DMS114 treated with DMSO at 0.1 percent for 48 hours (cell line): ENCODE measurements around the gene RNF123.
A peak's percentile ranks its signal among the peaks of the same experiment; 100 is the strongest.

Source experiments
- DNase-seq: peaks from one replicate; lab custom pipeline; 2025; ENCODE audit not compliant: unreplicated experiment; lab: John Stamatoyannopoulos, UW

RNF123 gene

DNA sequence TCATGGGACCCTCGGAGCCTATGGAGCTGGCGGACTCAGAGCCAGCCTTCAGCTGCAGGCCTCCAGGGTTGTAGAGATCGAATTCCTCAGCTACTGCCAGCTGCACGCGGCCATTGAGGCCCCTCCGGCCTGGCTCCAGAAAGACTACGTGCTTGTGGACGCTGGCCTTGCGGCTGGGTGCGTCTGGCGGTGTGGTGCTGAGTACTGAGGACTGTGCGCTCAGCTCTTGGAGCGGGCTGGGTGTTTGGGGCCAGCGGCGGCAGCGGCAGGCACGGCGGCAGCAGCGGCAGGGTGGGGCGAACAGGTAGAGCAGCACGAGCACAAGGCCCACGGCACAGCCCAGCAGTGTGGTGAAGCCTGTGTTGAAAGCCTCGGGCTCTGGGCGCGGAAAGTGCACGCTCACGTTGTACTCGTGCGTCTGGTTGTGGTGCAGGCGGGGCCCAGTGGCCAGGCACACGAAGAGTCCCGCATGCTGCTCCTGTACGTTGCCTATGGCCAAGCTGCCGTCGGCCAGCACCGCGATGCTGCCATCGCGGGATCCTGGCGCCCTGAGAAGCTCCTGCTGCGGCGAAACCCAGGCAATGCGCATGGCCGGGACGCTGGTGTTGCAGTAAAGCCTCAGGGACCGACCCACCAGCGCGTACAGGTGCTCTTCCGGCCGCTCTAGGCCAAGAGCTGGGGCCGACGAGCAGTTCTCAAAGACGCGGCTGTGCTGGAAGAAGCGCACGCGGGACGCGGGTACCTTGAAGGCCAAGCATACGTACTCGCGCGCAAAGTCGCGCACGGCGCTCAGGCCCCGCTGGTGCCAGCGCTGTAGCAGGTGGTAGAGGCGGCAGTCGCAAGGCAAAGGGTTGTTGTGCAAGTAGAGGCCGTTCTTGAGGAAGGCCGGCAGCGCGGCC is 28.9 kb downstream of the RNF123 start:
- no peak for DNase-seq

DNA sequence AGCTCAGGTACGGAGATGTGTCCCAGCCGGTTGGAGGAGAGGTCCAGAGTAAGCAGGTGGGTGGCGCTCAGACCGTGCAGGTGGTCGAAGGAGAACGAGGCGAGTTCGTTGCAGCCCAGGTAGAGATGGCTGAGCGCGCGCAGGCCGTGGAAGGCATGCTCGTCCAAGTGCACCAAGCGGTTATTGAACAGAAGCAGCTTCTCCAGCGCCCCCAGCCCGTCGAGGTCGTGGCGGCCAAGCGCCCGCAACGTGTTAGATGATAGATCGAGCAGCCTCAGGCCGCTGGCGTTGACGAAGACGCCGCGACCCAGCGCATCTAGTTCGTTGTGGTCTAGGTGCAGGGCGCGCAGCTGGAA is 29.5 kb downstream of the RNF123 start:
- no peak for DNase-seq

DNA sequence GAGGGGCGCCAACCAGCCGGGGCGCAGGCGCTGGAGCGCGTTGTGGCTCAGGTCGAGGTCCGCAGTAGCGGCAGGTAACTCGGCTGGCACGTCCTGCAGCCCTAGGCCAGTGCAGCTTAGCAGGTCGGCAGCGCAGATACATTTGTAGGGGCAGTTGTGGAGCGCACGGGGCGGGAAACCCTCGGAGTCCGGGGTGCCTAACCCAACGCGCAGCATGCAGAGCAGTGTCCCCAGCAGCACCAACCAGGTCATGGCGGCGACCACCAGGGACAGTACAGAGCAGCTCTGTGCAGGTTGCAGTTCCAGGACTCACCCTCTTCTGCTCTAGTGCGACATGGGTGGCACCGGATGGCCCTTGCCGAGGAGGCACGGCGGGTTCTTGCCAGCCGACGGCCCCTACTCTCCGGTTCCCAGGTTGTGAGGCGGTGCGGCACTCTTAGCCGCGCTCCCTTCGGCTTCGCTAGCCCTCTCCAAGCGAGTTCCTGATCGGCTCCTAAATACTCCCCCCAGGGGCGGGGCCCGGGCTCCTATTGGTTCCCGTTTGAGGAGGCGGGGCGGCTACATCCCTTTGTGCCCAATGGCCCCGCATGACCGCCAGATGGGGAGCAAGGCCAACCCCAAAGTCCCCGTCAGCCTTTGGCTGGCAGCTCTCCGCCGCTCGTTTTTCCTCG is 30.0 kb downstream of the RNF123 start, which contains the start of gene AMIGO3:
Gene AMIGO3, minus strand, starts transcription at position 471 of the 671 bp plus-strand sequence. Its CDS starts 219 bp downstream, at position 252.
- DNase-seq, result no peak

DNA sequence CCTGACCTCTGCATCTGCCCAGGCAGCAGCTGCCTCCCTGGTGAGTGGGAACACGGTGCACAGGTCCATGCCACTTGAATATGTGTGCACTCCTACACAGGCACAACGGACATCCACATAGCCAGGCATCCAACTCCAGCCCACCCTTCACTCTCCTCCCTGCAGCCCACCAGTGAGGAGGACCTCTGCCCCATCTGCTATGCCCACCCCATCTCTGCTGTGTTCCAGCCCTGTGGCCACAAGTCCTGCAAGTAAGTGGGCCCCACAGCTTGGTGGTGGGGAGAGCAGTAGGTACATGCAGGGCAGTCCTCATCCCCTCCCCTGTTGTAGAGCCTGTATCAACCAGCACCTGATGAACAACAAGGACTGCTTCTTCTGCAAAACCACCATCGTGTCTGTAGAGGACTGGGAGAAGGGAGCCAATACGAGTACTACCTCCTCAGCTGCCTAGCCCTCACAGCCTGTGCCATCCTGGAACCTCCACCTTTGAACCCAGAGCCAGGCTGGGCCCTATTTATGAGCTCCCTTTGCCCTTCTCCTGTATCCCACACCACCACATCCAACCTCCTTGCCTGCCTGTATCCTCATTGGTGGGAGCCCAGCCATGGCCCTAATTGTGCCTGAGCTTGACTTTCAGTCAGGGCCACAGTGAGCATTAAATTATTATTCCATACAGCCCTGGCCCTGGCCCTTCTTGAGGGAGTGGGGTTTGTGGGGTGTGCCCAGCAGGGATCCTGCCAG is 31.7 kb downstream of the RNF123 start:
- no peak for DNase-seq

GRCh38 chr3:49721596-49721895 is 32.2 kb downstream of the RNF123 start:
- DNase-seq, result no peak

DNA sequence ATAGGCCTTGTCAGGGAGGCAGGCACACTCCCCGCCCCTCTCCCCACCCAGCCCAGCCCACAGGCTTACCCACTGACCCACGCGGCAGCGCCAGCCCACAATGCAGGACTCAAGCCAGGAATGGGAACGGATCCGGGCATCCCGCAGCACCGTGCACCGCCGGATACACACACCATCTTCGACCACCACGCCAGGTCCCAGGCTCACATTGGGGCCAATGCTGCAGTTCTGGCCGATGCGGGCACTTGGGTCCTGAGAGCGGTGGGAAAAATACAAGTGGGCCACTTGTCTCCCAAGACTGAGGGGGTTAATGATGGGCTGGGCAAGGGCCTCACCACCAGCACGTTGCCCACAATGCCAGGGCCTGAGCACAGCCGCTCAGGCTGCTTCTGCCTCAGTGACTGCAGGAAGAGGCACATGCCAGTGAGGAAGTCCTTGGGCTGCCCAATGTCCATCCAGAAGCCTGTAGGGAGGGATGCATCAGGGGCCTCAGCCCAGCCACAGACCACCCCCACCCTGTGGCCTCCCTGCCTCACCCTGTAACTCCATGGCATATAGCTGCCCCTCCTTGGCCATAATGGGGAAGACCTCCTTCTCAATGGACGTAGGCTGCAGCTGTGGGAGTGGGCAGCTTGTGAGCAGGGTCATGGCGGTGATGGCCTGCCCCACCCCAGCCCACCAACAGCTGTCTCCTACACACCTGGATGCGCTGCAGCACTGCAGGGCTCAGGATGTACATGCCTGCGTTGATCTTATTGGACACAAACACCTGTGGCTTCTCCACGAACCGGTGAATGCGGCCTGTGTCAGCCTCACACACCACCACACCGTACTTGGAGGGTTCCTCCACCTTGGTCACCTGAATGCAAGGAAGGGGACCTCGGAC is 32.8 kb downstream of the RNF123 start:
- no peak for DNase-seq

DNA sequence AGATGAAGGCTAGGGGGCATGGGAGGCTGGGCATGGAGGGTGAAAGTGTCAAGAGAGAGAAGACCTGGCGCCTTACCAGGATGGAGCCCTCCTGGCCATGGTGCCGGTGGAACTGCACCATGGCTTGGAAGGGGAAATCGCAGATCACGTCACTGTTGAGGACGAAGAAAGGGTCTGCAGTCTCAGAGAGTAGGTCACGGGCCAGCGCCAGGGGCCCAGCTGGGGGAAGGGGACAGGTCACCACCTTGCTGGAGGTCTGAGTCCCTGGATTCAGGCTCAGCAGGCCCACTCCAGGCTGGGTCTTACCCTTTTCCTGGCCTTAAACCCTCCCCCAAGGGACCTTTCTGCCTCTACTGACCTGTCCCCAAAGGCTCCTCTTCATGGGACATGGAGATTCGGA is 33.5 kb downstream of the RNF123 start:
- no peak for DNase-seq

- peak; percentile 5 for DNase-seq
Measured at GRCh38 chr3:49723296-49723627, 33.9 kb downstream of the RNF123 start.

DNA sequence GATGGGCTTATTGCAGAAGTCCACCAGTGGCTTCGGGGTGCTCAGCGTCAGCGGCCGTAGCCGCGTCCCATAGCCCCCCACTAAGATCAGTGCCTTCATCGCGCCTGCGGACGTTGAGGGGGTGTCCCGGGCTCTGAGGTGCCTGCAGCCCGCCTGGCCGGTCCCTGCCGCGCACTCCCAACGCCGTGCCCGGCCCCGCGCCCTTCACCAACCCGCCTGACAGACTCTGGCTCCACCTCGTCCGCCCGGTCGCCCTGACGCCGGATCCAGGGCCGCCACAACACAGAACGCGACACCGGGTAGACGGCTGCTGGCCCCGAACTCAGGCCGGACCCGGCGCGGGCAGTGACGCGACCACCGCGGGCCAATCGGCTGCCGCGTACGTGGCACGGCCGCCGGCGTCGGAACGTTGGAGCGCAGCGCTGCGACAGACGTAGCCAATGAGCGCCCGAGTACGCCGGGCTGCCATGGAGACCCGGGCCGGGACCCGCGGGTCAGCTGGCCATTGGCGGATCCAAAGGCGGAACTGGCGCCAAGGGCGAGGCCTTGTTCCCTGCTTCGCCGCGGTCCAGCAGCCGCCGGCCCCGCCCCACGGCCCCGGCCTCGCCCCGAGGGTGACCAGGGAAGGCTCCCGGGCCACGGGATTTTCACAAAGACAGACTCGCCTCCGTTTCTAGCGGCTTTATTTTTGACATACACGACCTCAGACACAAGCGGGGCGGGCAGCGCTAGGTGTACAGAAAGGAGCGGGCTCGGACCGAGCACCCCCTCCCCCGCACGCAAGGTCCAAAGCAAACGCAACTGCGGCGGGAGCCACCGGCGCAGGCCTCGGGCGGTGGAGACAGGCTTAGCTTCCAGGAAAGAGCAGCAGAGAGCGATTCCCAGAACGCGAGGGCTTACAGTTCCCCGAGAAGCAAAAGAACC is 34.5 kb downstream of the RNF123 start, which contains the start of gene GMPPB:
Gene GMPPB, minus strand, starts transcription at position 324 of the 924 bp plus-strand sequence. Its CDS starts 225 bp downstream, at position 99.
- DNase-seq, result peak; percentile 88

- DNase-seq, result no peak
Measured at GRCh38 chr3:49724586-49724985, 35.2 kb downstream of the RNF123 start.

GRCh38 chr3:49725906-49726681 is 36.7 kb downstream of the RNF123 start:
- DNase-seq, result no peak

DNA sequence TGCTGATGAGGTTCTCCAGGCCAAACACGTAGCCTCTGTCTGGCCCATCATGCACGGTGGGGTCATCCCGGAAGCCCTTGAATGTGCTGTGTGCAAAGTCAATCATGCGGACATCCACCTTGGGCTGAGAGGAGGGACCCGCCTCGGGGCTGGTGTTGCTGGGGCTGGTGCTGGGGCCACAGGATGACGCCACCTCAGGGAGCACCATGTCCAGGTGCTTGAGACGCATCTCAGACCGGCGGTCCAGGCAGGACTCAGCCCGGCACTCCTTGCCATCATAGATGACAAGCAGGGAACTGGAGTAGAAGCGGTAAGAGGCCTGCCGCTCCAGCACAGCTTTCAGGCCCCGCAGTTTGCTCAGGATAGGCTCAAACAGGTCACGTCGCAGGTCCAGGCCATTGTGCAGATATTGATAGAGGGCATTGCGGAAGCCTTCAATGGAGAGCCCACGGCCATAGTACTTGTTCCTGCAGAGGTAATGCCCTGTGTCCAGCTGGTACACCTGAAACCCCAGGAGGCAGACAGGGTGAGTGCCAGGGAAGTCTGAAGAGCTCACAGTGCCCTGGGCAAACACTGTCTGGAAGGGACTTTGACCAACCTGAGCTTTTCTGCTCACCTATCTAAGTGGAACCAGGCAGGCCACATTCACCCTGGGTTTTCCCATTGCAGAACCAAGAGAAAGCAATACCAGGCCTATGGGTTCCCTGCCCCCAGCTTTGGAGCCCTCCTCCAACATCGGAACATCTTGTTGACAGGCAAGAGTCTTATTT is 38.0 kb downstream of the RNF123 start:
- DNase-seq, result no peak

GRCh38 chr3:49727924-49728361 is 38.6 kb downstream of the RNF123 start:
- DNase-seq, result no peak

DNA sequence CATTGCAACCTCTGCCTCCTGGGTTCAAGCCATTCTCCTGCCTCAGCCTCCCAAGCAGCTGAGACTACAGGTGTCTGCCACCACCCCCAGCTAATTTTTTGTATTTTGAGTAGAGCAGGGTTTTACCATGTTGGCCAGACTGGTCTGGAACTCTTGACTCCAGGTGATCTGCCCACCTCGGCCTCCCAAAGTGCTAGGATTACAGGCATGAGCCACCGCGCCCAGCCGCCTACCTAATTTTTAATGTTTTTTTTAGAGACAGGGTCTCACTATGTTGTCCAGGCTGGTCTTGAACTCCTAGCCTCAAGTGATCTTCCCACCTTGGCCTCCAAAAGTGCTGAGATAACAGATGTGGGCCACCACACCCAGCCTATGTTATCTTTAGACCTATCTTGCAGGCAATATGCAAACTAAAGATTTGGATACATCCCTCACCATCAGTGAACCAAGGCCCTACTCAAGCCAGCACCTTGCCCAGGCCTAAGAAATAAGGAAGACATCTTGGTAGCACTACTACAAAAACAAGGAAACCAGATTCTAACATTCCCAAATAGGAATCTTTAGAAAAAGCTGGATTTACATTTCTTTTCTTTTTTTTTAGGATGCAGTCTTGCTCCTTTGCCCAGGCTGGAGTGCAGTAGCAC is 40.7 kb downstream of the RNF123 start:
- no peak for DNase-seq

- no peak for DNase-seq
Measured at GRCh38 chr3:49732597-49732996, 43.2 kb downstream of the RNF123 start.

DNA sequence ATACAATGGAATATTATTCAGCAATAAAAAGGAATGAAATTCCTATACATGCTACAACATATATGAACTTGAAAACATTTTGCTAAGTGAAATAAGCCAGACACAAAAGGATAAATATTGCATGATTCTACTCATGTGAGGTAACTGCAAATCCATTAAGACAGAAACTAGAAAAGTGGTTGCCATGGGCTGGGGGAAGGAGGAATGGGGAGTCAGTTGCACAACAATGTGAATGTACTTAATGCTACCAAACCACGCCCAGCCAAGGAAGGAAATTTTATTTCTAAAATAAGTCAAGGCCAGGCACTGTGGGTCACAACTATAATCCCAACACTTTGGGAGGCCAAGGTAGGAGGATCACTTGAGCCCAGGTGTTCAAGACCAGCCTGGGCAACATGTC is 44.2 kb downstream of the RNF123 start:
- DNase-seq, result no peak

GRCh38 chr3:49734752-49735151 is 45.4 kb downstream of the RNF123 start:
- DNase-seq, result no peak
